Liver (tissue), 3 donors: ENCODE measurements around the gene MINK1.

Experiments used
- EGR1 ChIP-seq, 2 donors: IDR thresholded peaks; 2 replicates each; pipeline ENCODE4 v1.6.1; 2016 to 2018; ENCODE audit warnings: antibody characterized with exemption in 2 of 2, low read depth in 2 of 2
- FOXA1 ChIP-seq: IDR thresholded peaks from 2 replicates; pipeline ENCODE4 v1.6.1; 2016; ENCODE audit warnings: antibody characterized with exemption
- GABPA ChIP-seq, 2 donors: IDR thresholded peaks in 1 of 2; conservative IDR thresholded peaks in 1 of 2; 2 replicates each; pipeline ENCODE4 v1.6.1; 2016; ENCODE audit warnings: antibody characterized with exemption in 2 of 2, mild to moderate bottlenecking in 1 of 2, moderate library complexity in 1 of 2
- HNF4A ChIP-seq, 2 donors: conservative IDR thresholded peaks; 2 replicates each; pipeline ENCODE4 v1.6.1; 2016; ENCODE audit warnings: antibody characterized with exemption in 2 of 2, mild to moderate bottlenecking in 2 of 2
- NR2F2 ChIP-seq: IDR thresholded peaks from 2 replicates; pipeline ENCODE4 v1.6.1; 2016; ENCODE audit warnings: antibody characterized with exemption
- RAD21 ChIP-seq, 2 donors: IDR thresholded peaks; 2 replicates each; pipeline ENCODE4 v1.6.1; 2016; ENCODE audit warnings: antibody characterized with exemption in 2 of 2, mild to moderate bottlenecking in 2 of 2
- SP1 ChIP-seq: IDR thresholded peaks from 2 replicates; pipeline ENCODE4 v1.6.1; 2018; ENCODE audit warnings: antibody characterized with exemption, mild to moderate bottlenecking
- TAF1 ChIP-seq: conservative IDR thresholded peaks from 2 replicates; pipeline ENCODE4 v1.6.1; 2016; ENCODE audit warnings: antibody characterized with exemption, mild to moderate bottlenecking
- TF ChIP-seq, protein P1 (sequence below): fragments of 150-350 bp; IDR thresholded peaks from 2 replicates; pipeline ENCODE4 v1.5.1; 2017; ENCODE audit warnings: improper control_type of control experiment, low read depth, low read length; ENCODE audit not compliant: missing input control
- TF ChIP-seq, protein P2 (sequence below): IDR thresholded peaks from 2 replicates; pipeline ENCODE4 v1.6.1; 2016; ENCODE audit warnings: antibody characterized with exemption, mild to moderate bottlenecking
- TF ChIP-seq, protein P3 (sequence below): IDR thresholded peaks from 2 replicates; pipeline ENCODE4 v1.6.1; 2016; ENCODE audit warnings: antibody characterized with exemption
- TF ChIP-seq, protein P4 (sequence below): IDR thresholded peaks from 2 replicates; pipeline ENCODE4 v1.6.1; 2016; ENCODE audit warnings: antibody characterized with exemption
- donor health status: healthy.
- donor health status: healthy.

DNA sequence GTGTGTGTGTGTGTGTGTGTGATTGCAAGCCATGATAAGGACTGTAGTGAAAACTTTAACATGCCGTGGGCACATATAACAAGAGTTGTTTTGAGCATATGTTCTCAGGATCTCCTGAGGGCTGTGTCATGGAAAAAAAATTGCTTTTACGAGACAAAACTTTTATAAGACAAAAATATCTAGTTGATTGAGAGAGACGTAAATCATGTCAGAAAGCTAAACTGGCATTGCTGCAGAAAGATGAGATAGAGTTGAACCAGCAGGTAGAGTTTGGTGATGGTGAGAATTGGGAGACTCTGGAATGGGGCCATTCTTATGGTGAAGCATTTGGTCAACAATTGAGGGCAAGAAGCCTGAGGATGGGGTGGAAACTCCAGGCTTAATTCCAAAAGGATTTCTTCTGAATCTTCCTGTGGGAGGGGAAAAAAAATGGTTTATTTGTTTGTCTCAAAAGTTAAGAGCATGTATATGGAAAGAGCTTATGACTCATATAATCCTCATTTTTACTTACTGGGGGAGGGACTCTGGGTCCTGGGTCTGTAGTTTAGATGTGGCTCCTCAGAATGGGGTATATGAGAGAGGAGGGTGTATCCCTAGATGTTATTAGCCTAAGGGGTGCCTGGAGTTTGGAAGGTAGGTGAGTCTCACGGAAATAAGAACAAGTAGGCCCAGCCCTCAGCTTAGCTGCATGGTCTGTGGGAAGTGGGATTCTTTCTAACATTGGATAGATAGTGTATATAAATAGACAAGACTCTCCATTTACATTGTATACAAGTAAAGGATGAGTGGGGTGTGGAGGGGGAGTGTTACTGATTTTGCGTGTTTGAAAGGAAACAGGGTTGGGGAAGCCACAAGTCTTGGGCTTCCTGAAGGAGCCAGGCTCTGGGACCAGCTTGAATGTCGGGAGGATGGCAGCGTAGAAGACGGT lies 7.1 kb downstream of the MINK1 start:
- TF ChIP-seq, protein P1, sequence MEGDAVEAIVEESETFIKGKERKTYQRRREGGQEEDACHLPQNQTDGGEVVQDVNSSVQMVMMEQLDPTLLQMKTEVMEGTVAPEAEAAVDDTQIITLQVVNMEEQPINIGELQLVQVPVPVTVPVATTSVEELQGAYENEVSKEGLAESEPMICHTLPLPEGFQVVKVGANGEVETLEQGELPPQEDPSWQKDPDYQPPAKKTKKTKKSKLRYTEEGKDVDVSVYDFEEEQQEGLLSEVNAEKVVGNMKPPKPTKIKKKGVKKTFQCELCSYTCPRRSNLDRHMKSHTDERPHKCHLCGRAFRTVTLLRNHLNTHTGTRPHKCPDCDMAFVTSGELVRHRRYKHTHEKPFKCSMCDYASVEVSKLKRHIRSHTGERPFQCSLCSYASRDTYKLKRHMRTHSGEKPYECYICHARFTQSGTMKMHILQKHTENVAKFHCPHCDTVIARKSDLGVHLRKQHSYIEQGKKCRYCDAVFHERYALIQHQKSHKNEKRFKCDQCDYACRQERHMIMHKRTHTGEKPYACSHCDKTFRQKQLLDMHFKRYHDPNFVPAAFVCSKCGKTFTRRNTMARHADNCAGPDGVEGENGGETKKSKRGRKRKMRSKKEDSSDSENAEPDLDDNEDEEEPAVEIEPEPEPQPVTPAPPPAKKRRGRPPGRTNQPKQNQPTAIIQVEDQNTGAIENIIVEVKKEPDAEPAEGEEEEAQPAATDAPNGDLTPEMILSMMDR, result no peak
- TF ChIP-seq, protein P2, sequence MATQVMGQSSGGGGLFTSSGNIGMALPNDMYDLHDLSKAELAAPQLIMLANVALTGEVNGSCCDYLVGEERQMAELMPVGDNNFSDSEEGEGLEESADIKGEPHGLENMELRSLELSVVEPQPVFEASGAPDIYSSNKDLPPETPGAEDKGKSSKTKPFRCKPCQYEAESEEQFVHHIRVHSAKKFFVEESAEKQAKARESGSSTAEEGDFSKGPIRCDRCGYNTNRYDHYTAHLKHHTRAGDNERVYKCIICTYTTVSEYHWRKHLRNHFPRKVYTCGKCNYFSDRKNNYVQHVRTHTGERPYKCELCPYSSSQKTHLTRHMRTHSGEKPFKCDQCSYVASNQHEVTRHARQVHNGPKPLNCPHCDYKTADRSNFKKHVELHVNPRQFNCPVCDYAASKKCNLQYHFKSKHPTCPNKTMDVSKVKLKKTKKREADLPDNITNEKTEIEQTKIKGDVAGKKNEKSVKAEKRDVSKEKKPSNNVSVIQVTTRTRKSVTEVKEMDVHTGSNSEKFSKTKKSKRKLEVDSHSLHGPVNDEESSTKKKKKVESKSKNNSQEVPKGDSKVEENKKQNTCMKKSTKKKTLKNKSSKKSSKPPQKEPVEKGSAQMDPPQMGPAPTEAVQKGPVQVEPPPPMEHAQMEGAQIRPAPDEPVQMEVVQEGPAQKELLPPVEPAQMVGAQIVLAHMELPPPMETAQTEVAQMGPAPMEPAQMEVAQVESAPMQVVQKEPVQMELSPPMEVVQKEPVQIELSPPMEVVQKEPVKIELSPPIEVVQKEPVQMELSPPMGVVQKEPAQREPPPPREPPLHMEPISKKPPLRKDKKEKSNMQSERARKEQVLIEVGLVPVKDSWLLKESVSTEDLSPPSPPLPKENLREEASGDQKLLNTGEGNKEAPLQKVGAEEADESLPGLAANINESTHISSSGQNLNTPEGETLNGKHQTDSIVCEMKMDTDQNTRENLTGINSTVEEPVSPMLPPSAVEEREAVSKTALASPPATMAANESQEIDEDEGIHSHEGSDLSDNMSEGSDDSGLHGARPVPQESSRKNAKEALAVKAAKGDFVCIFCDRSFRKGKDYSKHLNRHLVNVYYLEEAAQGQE, result no peak
- TF ChIP-seq SP1 (no peak), GABPA (IDR thresholded peaks at IDR 0.05 in 1 of 2, conservative IDR thresholded peaks at IDR 0.05 in 1 of 2) (no peak), TAF1 (no peak), HNF4A (conservative IDR thresholded peaks at IDR 0.05) (no peak), RAD21 (IDR thresholded peaks at IDR 0.05) (no peak), FOXA1 (no peak), EGR1 (IDR thresholded peaks at IDR 0.05; ENCODE audit: low read depth in 2 of 2) (no peak), NR2F2 (no peak)
- TF ChIP-seq, protein P3, sequence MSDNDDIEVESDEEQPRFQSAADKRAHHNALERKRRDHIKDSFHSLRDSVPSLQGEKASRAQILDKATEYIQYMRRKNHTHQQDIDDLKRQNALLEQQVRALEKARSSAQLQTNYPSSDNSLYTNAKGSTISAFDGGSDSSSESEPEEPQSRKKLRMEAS, result no peak
- TF ChIP-seq, protein P4, sequence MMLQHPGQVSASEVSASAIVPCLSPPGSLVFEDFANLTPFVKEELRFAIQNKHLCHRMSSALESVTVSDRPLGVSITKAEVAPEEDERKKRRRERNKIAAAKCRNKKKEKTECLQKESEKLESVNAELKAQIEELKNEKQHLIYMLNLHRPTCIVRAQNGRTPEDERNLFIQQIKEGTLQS, result no peak
